HG03571 (cell line): ENCODE measurements around the gene TIMP1.

Experiments used
- ATAC-seq: cut with Tn5 transposase; IDR thresholded peaks from one replicate; pipeline ENCODE4 v1.9.1; 2021; ENCODE audit not compliant: unreplicated experiment

TIMP1 gene

DNA sequence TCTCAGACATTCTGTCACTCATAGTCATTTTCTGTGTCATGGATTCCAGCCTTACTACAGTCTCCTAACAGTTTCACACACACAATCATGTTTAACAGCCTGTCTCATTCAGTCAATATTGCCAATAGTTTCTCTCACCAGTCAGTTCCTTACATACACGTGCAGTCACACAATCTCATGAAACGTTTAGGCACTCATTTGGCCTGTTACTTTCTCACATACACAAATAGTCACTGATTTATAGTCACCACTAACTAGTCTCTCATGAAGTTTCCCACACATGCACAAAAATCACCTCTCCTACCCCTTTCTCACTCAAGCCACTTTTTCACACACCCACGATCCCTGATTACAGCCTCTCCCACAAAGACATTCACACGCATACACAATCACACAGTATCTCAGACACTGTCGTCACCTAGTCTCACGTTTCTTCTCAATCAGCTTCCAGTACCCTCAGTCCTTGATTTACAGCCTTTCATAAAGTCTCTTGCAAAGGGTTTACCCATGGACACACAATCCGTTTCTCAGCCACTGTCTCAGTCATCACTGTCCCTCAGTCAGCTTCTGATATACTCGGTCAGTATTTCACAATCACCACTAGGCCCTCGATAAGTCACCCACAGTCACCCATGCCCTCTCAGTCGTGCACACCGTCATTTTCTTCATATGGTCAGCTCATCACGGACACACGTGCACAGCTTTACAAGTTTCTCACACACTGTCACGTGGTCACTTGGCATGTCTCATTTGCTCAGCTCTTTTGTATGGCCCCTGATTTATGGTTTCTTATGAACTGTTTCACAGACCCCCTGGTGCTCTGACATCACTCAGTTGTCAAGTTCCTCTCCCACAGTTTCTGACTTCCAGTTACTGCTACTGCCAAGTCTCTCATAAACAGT, 51.7 kb downstream of the TIMP1 start:
- ATAC-seq, result no peak

DNA sequence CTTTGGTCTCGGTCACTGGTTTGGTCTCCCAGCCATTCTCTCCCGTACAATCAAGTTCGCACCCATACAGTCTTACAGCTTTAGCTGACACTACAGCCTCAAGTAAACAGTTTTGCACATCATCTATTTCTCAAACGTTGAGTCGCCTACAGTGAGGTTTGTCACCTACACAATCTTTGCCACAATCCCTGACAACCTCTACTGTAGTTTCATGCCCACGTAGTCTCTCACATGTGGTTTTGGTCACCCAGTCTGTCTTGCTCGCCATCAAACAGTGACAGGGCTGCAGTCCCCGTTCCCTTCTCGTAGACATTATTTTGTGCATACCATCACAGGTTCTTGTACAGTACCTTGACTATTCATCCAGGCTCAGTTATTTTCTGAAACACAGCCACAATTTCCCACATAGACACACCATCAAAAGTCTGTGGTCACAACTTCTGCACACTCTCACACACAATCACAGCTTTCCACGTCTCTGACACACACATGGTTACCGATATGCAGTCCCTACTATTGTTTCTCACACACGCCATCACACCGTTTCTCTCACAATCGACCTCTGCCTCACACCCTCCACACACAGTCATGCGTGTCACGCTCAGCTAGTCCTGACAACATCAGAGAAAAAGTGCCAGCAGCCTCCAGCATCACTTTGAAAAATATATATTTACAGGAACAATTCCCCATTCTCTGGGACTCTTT, 52.8 kb downstream of the TIMP1 start:
- no peak for ATAC-seq
